Adrenal gland (tissue), 12 donors: Measurements from ENCODE around the gene ATRAID. TPM values are rescaled to one million over a fixed set of nuclear protein-coding genes. Genes with fewer than 3 reads are reported as not detected.

Source experiments
- DNase-seq, 7 donors: peaks; one replicate each; pipeline ENCODE4 v3.0.0-alpha.2; 2019 to 2020
- H3K27ac ChIP-seq, 5 donors: fragments of 200-600 bp; sonication (generic) in 4 of 5; 1 replicate in 3 of 5; 2 replicates in 2 of 5; pipeline versions ENCODE4 v1.5.1 to v1.8.0; 2016 to 2020; ENCODE audit warnings: mild to moderate bottlenecking in 1 of 5
- H3K27me3 ChIP-seq: fragments of 200-600 bp; 2 replicates; pipeline ENCODE4 v1.8.0; 2021
- H3K36me3 ChIP-seq, 2 donors: fragments of 200-600 bp; replicated peaks in 1 of 2; 1 replicate in 1 of 2; 2 replicates in 1 of 2; pipeline versions ENCODE4 v1.5.1 to v1.8.0; 2018 to 2022
- H3K4me1 ChIP-seq, 2 donors: fragments of 200-600 bp; replicated peaks in 1 of 2; 1 replicate in 1 of 2; 2 replicates in 1 of 2; pipeline versions ENCODE4 v1.5.1 to v1.8.0; 2018 to 2021
- H3K4me3 ChIP-seq, 4 donors: fragments of 200-600 bp; sonication (generic) in 3 of 4; one replicate each; pipeline ENCODE4 v1.5.1; 2016 to 2018
- H3K9me3 ChIP-seq, 3 donors: fragments of 200-600 bp; sonication (generic) in 1 of 3; replicated peaks in 1 of 3; 1 replicate in 2 of 3; 2 replicates in 1 of 3; pipeline versions ENCODE4 v1.5.1 to v1.8.0; 2016 to 2021
- POLR2A ChIP-seq, 2 donors: fragments of 450-650 bp; IDR thresholded peaks; one replicate each; pipeline ENCODE4 v1.6.1; 2017; ENCODE audit warnings: antibody characterized with exemption in 2 of 2, mild to moderate bottlenecking in 2 of 2, moderate library complexity in 1 of 2
- WGBS, 4 donors: extraction: QIAGEN DNeasy Blood & Tissue Kit in 2 of 4; methylation state at CpG; one replicate each; pipeline versions ENCODE4 v1.1.5 to v1.1.7; 2013 to 2017; 5-methylcytosine and 5-hydroxymethylcytosine counted together
- intact Hi-C, 2 donors: fragments of 100-400 bp; cut with DNase I; formaldehyde crosslinking; loops; one replicate each; pipeline versions ENCODE4 v1.14.1 to v1.15.0; 2022 to 2023
- polyA plus RNA-seq, 3 donors: library from polyadenylated mRNA; stranded (reverse); fragments of 200-250 nt in 2 of 3; fragments of 350-450 nt in 1 of 3; fragmentation: Illumina TruSeq in 1 of 3; extraction: RNeasy Lipid Tissue Mini Kit (QIAGEN cat#74804) in 1 of 3; gene quantifications; one replicate each; pipeline ENCODE4 v1.2.3, GENCODE V29; 2013 to 2014
- total RNA-seq, 9 donors: library from RNA; depleted of rRNA in 4 of 9; stranded (reverse); fragments of >200 nt in 4 of 9; fragments of 120-200 nt in 1 of 9; fragmentation: NEBNext Ultra II Directional in 1 of 9; extraction: Animal tissue kit (Norgen Biotek cat#: 25700) in 1 of 9; gene quantifications; one replicate each; pipeline versions ENCODE4 v1.1.0 to v1.2.4, GENCODE V29; 2013 to 2023
- TF ChIP-seq, protein P1 (sequence below), 6 experiments: fragments of 450-650 bp in 4 of 6; fragments of 200-600 bp in 2 of 6; sonication (generic) in 1 of 6; IDR thresholded peaks; 1 replicate in 5 of 6; 2 replicates in 1 of 6; pipeline versions ENCODE4 v1.5.1 to v1.8.0; 2016 to 2021; ENCODE audit warnings: antibody characterized with exemption in 6 of 6, mild to moderate bottlenecking in 2 of 6, moderate library complexity in 1 of 6
- donor health status: healthy with polysubstance abuse.
- donor health status: Bipolar disorder and iron deficiency.
- donor health status: DM: yes; HTN: yes; CAD: no.
- donor health status: DM: no; HTN: no; CAD: no.
- donor health status: DM: no; HTN: no; CAD: no.
- donor health status: DM: yes; HTN: yes; CAD: no.

Gene ATRAID
- total and polyA plus RNA-seq, 12 donors: 124 to 292 (median 169) TPM

DNA sequence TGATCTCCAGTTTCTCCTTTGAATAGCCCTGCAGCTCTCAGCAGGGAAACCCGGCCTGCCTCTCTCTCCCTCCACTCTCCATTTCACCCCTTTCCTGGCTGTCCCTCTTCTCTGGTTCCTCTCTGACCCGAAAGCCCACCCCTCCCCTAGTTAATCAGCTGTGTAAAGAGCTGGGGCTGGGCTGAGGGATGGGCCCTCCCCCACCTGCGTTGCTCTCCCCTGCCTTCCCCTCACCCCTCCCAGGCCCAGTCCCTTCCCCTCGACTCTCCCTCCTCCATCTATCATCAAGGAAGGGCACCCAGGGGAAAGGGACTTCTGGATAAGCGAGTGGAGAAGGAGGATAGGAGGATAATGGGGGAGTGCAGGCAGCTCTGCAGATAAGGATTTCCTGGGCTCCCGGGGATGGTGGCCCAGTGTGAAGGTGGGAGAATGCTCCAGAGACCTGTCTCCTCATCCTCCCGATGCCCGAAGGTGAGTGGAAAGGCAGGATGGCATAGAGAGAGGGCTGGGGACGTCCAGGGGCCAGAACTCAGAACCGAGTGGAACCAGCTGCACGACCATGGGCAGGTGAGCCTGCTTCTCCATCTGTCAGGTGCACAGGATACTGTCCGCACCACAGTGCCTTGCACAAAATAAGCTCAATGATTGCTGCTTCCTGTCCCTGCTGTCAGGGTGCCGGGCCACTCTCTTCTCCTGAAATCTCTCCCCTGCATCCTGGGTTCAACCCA, 39.0 kb downstream of the ATRAID start:
- Histone ChIP-seq H3K4me3 (no peak overlapping the region), H3K27ac (no peak overlapping the region), H3K4me1 (peaks cover 6 to 13% of the 10 kb centered on the region in 2 donors), H3K27me3 (no peaks in the 10 kb centered on the region), H3K9me3 (no peaks in the 10 kb centered on the region), H3K36me3 (no peaks in the 10 kb centered on the region)
- intact Hi-C loops: no loop called here
- WGBS, 4 donors: 69 to 84% (median 73%) methylated on average over 12 to 13 of the region's 13 CpGs
- DNase-seq: no peak
- TF ChIP-seq, protein P1, sequence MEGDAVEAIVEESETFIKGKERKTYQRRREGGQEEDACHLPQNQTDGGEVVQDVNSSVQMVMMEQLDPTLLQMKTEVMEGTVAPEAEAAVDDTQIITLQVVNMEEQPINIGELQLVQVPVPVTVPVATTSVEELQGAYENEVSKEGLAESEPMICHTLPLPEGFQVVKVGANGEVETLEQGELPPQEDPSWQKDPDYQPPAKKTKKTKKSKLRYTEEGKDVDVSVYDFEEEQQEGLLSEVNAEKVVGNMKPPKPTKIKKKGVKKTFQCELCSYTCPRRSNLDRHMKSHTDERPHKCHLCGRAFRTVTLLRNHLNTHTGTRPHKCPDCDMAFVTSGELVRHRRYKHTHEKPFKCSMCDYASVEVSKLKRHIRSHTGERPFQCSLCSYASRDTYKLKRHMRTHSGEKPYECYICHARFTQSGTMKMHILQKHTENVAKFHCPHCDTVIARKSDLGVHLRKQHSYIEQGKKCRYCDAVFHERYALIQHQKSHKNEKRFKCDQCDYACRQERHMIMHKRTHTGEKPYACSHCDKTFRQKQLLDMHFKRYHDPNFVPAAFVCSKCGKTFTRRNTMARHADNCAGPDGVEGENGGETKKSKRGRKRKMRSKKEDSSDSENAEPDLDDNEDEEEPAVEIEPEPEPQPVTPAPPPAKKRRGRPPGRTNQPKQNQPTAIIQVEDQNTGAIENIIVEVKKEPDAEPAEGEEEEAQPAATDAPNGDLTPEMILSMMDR (IDR thresholded peaks at IDR 0.05): no peak
- no peak for TF ChIP-seq POLR2A (IDR thresholded peaks at IDR 0.05)

DNA sequence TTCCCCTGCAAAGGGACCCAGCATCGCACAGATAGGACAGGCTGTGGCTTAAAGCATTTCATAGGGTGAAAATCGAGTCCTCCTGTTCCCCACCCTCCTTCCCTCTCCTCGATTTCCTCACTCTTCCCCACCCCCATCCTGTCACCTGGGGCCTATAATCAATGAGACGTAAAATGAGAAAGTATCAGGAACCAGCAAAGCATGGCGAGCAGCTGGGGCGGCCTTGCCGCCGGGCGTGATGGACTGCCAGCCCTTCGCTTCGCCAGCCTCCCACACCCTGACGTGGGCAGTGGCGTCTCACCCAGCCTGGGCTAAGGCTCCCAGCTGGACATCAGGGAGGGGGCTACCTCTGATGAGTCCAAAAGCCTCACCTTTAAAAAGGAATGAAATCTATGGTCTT, 39.9 kb downstream of the ATRAID start:
- H3K27me3 ChIP-seq: no peaks in the 10 kb centered on the region
- DNase-seq: no peak
- no peak overlapping the region for H3K4me3 ChIP-seq
- WGBS, 4 donors: 79 to 89% (median 84%) methylated on average over 12 to 13 of the region's 13 CpGs
- intact Hi-C loops: no loop called here
- TF ChIP-seq, protein P1 (IDR thresholded peaks at IDR 0.05): no peak
- TF ChIP-seq POLR2A (IDR thresholded peaks at IDR 0.05): no peak
- H3K36me3 ChIP-seq: no peaks in the 10 kb centered on the region
- no peaks in the 10 kb centered on the region for H3K9me3 ChIP-seq
- no peak overlapping the region for H3K27ac ChIP-seq
- peaks cover 6 to 13% of the 10 kb centered on the region in 2 donors for H3K4me1 ChIP-seq

DNA sequence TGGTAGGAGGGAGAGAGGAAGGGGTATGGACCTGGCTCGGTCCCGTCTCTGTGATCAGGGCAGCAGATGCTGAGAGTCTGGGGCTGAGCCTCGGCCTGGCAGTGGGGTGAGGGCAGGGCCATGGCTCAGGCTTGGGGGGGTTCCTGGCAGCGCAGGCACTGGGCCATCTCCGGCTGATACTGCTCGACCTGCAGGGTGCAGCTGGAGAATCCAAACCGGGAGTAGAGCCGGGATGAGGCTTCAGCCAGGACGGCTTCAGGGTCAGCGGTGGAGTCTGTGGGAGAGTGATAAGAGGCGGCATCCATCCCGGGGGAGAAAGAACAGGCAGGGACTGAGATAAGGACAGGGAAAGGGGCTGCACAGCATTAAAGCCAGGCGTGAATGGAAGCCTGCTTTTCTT, 43.3 kb downstream of the ATRAID start:
- no peak overlapping the region for H3K27ac ChIP-seq
- no peaks in the 10 kb centered on the region for H3K36me3 ChIP-seq
- peaks cover 2 to 7% of the 10 kb centered on the region in 2 donors for H3K4me1 ChIP-seq
- H3K27me3 ChIP-seq: no peaks in the 10 kb centered on the region
- intact Hi-C loops: no loop called here
- H3K9me3 ChIP-seq: no peaks in the 10 kb centered on the region
- 19 to 37% (median 34%) methylated on average over 13 of the region's 13 CpGs for WGBS, 4 donors
- DNase-seq: peak in 4 of 7 donors; percentile 29 to 35 (median 32)
- TF ChIP-seq, protein P1 (IDR thresholded peaks at IDR 0.05): no peak
- no peak for TF ChIP-seq POLR2A (IDR thresholded peaks at IDR 0.05)
- no peak overlapping the region for H3K4me3 ChIP-seq

DNA sequence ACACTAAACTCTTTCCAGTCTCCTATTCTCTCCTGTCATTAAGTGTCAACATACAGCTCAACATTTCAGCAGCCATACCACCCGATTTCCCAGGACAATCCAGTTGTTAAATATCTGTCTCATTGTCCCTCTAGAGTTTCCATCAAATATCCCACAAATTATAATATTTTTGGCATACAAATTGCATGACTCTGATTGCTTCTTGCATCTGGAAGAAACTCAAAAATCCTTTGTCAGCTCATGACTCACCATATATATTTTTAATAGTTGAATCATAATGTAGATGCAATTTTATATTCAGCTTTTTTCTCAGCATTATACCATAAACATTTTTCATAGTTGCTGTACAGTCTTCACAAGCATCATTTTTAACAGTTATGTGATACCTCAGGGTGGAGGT, 43.8 kb downstream of the ATRAID start:
- H3K27ac ChIP-seq: no peak overlapping the region
- 29 to 36% (median 34%) methylated on average over 1 of the region's 1 CpG for WGBS, 4 donors
- H3K4me3 ChIP-seq: no peak overlapping the region
- no peak for DNase-seq
- H3K4me1 ChIP-seq: peaks cover 0 to 5% of the 10 kb centered on the region in 2 donors
- no peaks in the 10 kb centered on the region for H3K36me3 ChIP-seq
- intact Hi-C loops: no loop called here
- TF ChIP-seq, protein P1 (IDR thresholded peaks at IDR 0.05): no peak
- no peak for TF ChIP-seq POLR2A (IDR thresholded peaks at IDR 0.05)
- H3K9me3 ChIP-seq: no peaks in the 10 kb centered on the region
- no peaks in the 10 kb centered on the region for H3K27me3 ChIP-seq
